Measurements from ENCODE around the gene EXOC3L4.

DNA sequence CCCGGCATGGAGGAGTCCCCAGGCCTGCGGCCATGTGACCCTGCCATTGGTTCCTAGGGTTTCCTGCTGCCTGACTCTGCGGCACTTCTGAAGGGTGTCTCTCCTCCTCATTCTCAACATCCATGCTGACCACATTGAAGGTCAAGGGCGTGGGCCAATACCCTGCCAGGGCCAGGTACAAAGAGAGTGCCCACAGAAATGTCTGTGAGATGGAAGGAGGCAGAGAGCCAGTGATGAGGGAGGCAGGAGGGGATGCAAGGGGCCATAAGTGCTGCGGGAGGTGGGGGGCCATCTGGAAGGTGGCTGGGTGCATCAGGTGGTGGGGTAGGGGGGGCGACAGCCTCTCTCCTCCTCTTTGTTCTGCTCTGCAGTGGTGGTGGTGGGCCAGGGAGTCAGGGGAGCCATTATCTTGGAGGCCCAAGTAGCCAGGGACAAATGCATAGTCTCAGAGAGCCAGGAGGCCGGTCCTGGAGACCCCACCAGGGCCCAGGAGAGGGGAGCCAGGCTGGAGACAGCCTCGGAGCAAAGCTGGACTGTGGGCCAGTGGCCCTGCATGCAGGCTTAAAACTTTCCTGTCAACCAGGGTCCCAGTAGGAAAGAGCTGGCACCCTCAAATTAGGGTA is 24.2 kb upstream of the EXOC3L4 start:
- TF ChIP-seq, protein P1, sequence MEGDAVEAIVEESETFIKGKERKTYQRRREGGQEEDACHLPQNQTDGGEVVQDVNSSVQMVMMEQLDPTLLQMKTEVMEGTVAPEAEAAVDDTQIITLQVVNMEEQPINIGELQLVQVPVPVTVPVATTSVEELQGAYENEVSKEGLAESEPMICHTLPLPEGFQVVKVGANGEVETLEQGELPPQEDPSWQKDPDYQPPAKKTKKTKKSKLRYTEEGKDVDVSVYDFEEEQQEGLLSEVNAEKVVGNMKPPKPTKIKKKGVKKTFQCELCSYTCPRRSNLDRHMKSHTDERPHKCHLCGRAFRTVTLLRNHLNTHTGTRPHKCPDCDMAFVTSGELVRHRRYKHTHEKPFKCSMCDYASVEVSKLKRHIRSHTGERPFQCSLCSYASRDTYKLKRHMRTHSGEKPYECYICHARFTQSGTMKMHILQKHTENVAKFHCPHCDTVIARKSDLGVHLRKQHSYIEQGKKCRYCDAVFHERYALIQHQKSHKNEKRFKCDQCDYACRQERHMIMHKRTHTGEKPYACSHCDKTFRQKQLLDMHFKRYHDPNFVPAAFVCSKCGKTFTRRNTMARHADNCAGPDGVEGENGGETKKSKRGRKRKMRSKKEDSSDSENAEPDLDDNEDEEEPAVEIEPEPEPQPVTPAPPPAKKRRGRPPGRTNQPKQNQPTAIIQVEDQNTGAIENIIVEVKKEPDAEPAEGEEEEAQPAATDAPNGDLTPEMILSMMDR (IDR thresholded peaks at IDR 0.05): no peak
- TF ChIP-seq EZH2 (IDR thresholded peaks at IDR 0.05; ENCODE audit: borderline replicate concordance, insufficient read depth, low read depth, low read length, poor library complexity, severe bottlenecking): no peak

Measured in B cell (primary cell).